ENCODE measurements around the gene CCDC187.
A peak's percentile ranks its signal among the peaks of the same experiment; 100 is the strongest.

Gene CCDC187

GRCh38 chr9:136347472-136348256 is 43.8 kb upstream of the CCDC187 start:
- no peak overlapping the region for H3K4me3 ChIP-seq (replicated peaks; ENCODE audit: low read depth, low read length)
- TF ChIP-seq CTCF (IDR thresholded peaks at IDR 0.05; ENCODE audit: low read depth, low read length, missing control alignments), result no peak
- DNase-seq (ENCODE audit: extremely low read depth, low read depth), result no peak

- no peak for TF ChIP-seq CTCF (IDR thresholded peaks at IDR 0.05; ENCODE audit: low read depth, low read length, missing control alignments)
- no peak for DNase-seq (ENCODE audit: extremely low read depth, low read depth)
- H3K4me3 ChIP-seq (replicated peaks; ENCODE audit: low read depth, low read length), result no peak overlapping the region
Measured at GRCh38 chr9:136346927-136347465, 43.1 kb upstream of the CCDC187 start.

DNA sequence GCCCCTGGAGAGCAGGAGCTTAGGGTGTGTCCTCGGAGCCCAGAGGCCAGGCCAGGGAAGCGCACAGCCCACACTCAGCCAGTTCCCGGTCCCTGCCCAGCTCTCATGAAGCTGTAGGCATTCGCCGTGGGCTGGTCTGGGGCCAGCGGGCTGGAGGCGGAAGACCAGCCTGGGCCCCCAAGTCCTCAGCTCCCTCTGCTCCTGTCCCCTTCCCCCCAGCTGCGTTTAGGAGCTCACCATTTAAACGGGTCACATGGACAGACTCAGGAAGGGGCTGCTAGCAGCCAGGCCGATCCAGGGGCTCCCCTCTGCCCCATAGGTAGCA is 42.2 kb upstream of the CCDC187 start:
- no peak for DNase-seq (ENCODE audit: extremely low read depth, low read depth)
- no peak for TF ChIP-seq CTCF (IDR thresholded peaks at IDR 0.05; ENCODE audit: low read depth, low read length, missing control alignments)
- no peak overlapping the region for H3K4me3 ChIP-seq (replicated peaks; ENCODE audit: low read depth, low read length)

DNA sequence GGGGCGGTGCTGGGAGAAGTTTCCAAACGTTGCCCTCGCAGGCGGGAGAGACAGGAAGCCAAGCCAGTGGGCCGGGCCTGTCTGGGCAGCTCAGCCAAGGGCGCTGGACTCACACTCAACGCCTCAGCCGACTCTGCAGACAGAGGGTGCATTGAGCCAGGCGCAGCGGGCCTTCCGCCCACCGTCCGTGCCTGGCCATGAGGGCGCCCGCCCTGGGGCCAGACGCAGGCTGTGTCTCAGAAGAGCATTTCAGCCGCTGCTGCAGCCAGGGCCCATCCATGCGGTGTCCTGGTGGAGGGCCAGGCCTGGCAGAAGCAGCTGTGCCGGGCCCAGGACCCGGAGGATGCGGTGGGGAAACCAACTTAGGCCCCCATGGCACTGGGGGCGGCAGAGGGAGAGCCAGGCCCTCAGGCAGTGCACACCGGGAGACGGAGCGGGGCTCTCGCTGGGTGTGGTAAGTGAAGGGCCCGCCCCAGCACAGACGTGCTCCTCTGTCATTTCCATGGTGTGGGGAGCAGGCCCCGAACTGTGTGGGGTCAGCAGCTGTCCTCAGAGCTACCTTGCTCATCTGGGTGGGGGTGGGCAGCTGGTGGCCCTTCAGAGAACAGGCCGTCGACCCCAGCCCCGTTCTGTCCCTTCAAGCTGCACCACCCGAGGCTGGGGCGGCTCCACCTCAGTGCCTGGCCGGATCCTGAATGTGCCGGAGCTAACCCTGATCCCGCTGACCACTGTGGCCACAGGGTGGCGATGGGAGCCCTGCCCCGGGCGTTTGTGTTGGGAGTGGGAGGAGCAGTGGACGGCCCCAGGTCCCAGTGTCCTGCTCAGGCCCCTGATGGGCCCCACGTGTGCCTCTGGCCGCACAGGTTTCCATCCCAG is 41.6 kb upstream of the CCDC187 start:
- DNase-seq (ENCODE audit: extremely low read depth, low read depth), result no peak
- H3K4me3 ChIP-seq (replicated peaks; ENCODE audit: low read depth, low read length), result no peak overlapping the region
- peak; percentile 26 for TF ChIP-seq CTCF (IDR thresholded peaks at IDR 0.05; ENCODE audit: low read depth, low read length, missing control alignments)

- DNase-seq (ENCODE audit: extremely low read depth, low read depth), result no peak
- H3K4me3 ChIP-seq (replicated peaks; ENCODE audit: low read depth, low read length), result no peak overlapping the region
- no peak for TF ChIP-seq CTCF (IDR thresholded peaks at IDR 0.05; ENCODE audit: low read depth, low read length, missing control alignments)
Measured at GRCh38 chr9:136344544-136345280, 40.8 kb upstream of the CCDC187 start.

- DNase-seq (ENCODE audit: extremely low read depth, low read depth), result no peak
- no peak overlapping the region for H3K4me3 ChIP-seq (replicated peaks; ENCODE audit: low read depth, low read length)
- no peak for TF ChIP-seq CTCF (IDR thresholded peaks at IDR 0.05; ENCODE audit: low read depth, low read length, missing control alignments)
Measured at GRCh38 chr9:136343884-136344269, 40.0 kb upstream of the CCDC187 start.

All from HFF-Myc (cell line).